ENCODE results near the gene SSB.
"Not testable (repeated sequence)": the region's sequence is repeated elsewhere in the genome, so short reads cannot be mapped to it uniquely, and the experiment has no call there.

- not testable (repeated sequence) for TF ChIP-seq HMGXB4 (CRISPR knock-in tag; IDR thresholded peaks at IDR 0.05; ENCODE audit: borderline replicate concordance); BCL3 (IDR thresholded peaks at IDR 0.05); POLR2A (IDR thresholded peaks at IDR 0.05; ENCODE audit: low read length); SMC3 (IDR thresholded peaks at IDR 0.05); ESRRA (IDR thresholded peaks at IDR 0.05; ENCODE audit: borderline replicate concordance, low read length); EP300 (IDR thresholded peaks at IDR 0.05); CTCF (IDR thresholded peaks at IDR 0.05); CHD4 (IDR thresholded peaks at IDR 0.05; ENCODE audit: borderline replicate concordance); MYC (IDR thresholded peaks at IDR 0.05; ENCODE audit: borderline replicate concordance, low read length); MAFK (IDR thresholded peaks at IDR 0.05; ENCODE audit: partially characterized antibody); CBX8 (IDR thresholded peaks at IDR 0.05); KDM1A (IDR thresholded peaks at IDR 0.05; ENCODE audit: low read depth); CHD2 (IDR thresholded peaks at IDR 0.05; ENCODE audit: low read length, partially characterized antibody); CEBPB (IDR thresholded peaks at IDR 0.05)
Measured at GRCh38 chr2:169855281-169856258, 56.9 kb downstream of the SSB start.

Measured in A549 (cell line).